A549 treated with RU486 at 1 μM for 4 hours (cell line): ENCODE measurements around the gene KCNAB2. TPM values are rescaled to one million over a fixed set of nuclear protein-coding genes. Genes with fewer than 3 reads are reported as not detected.

Experiments
- total RNA-seq: library from RNA; stranded (reverse); fragments of 200-300 nt; extraction: Qiagen RNA extraction; gene quantifications from 5 replicates; pipeline ENCODE4 v1.2.3, GENCODE V29; 2022; ENCODE audit warnings: low read depth

KCNAB2 gene
- 7.0 to 11.2 TPM (median 8.4 TPM) in 5 replicates for total RNA-seq

DNA sequence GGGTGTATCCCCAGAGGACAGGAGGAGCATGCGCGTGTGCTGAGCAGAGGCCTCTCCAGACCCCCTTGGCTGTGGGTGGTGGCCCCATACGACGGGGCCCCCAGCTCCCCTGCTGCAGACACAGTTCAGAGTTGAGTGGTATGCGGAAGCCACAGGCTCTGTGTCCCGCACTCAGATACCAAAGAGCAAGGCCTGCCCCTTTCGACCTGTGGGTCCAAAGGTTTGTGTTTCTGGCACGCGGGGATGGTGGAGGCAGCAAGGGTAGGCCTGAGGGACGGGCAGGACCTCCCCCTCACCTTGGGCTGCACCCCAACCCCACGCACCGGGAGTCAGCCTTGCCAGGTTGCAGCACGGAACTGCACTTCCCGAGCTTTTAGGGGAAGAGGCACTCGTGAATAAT is at the start of gene KCNAB2:
Gene KCNAB2, plus strand, starts transcription at position 328 of the 400 bp plus-strand sequence. CDS start 5,649 bp downstream, outside the sequence.

Other genes with a start within 250 kb of the KCNAB2 start
- gene NPHP4, start 53.5 kb upstream of the KCNAB2 start, total RNA-seq = 3.4 to 5.5 TPM (median 5.2 TPM) in 5 replicates
- gene CHD5, start 134.4 kb downstream of the KCNAB2 start, total RNA-seq = 0.66 to 1.3 TPM (median 0.77 TPM) in 5 replicates
- gene RPL22, start 153.7 kb downstream of the KCNAB2 start, total RNA-seq = 335 to 538 TPM (median 423 TPM) in 5 replicates
- 9.8 to 16.6 TPM (median 14.4 TPM) in 5 replicates for gene RNF207, start 160.2 kb downstream of the KCNAB2 start, total RNA-seq
- 45.8 to 60.5 TPM (median 56.1 TPM) in 5 replicates for gene ICMT, start 190.1 kb downstream of the KCNAB2 start, total RNA-seq
- gene HES3, start 198.3 kb downstream of the KCNAB2 start, total RNA-seq = not detected in 5 replicates
- 0.64 to 1.4 TPM (median 1.1 TPM) in 5 replicates for gene GPR153, start 215.2 kb downstream of the KCNAB2 start, total RNA-seq